Activated CD4-positive, alpha-beta T cell treated with anti-CD3 and anti-CD28 coated beads, Interleukin-2, amount 10 ng/mL, durations not matched to agents 7 days and 5 days (primary cell): Measurements from ENCODE around the gene HHAT. TPM values are rescaled to one million over a fixed set of nuclear protein-coding genes. Genes with fewer than 3 reads are reported as not detected.
A peak's percentile ranks its signal among the peaks of the same experiment; 100 is the strongest.

ENCODE experiments used
- CTCF ChIA-PET: fragments of 350-600 bp; sonication (Branson Sonifier 250); formaldehyde crosslinking; loops from one replicate; lab custom pipeline; 2021; ENCODE audit warnings: antibody characterized with exemption; lab: Charles Lee
- POLR2A ChIA-PET: fragments of 350-600 bp; sonication (Branson Sonifier 250); formaldehyde crosslinking; loops from one replicate; lab custom pipeline; 2021; ENCODE audit warnings: antibody characterized with exemption; lab: Charles Lee
- DNase-seq: peaks from one replicate; pipeline ENCODE4 v3.0.0-alpha.2; 2020
- H3K27ac Mint-ChIP-seq: one replicate; pipeline ENCODE4 v1.8.0; 2021; ENCODE audit warnings: mild to moderate bottlenecking, moderate library complexity, mixed read lengths
- H3K27me3 Mint-ChIP-seq: one replicate; pipeline ENCODE4 v1.8.0; 2021; ENCODE audit warnings: mixed read lengths
- H3K36me3 Mint-ChIP-seq: one replicate; pipeline ENCODE4 v1.8.0; 2021; ENCODE audit warnings: low read depth, mixed read lengths
- H3K4me1 Mint-ChIP-seq: one replicate; pipeline ENCODE4 v1.8.0; 2021; ENCODE audit warnings: mixed read lengths
- H3K4me3 Mint-ChIP-seq: one replicate; pipeline ENCODE4 v1.8.0; 2021; ENCODE audit warnings: mild to moderate bottlenecking, moderate library complexity, mixed read lengths
- H3K9me3 Mint-ChIP-seq: one replicate; pipeline ENCODE4 v1.8.0; 2021; ENCODE audit warnings: mixed read lengths
- total RNA-seq, 2 experiments: library from RNA; stranded (reverse); gene quantifications; one replicate each; pipeline ENCODE4 v1.2.3, GENCODE V29; 2021

The HHAT gene
- total RNA-seq, 2 experiments from 2014 or later: 1.3 to 1.5 TPM

GRCh38 chr1:210692796-210693195, 364.1 kb downstream of the HHAT start:
- Mint-ChIP-seq H3K27ac (no peak overlapping the region), H3K9me3 (no peaks in the 10 kb centered on the region), H3K4me3 (no peak overlapping the region), H3K27me3 (peaks cover 1% of the 10 kb centered on the region), H3K36me3 (no peaks in the 10 kb centered on the region), H3K4me1 (peaks cover 27% of the 10 kb centered on the region)
- POLR2A ChIA-PET: no interaction called here
- CTCF ChIA-PET: interaction anchor here (0.6 kb wide), 1 partner anchor 9 kb away, joined by 3 read pairs; no protein-coding TSS in a partner anchor
- DNase-seq: no peak

GRCh38 chr1:210695026-210695425, 366.3 kb downstream of the HHAT start:
- Mint-ChIP-seq H3K27me3 (peaks cover 3% of the 10 kb centered on the region), H3K9me3 (no peaks in the 10 kb centered on the region), H3K36me3 (no peaks in the 10 kb centered on the region), H3K4me1 (peaks cover 24% of the 10 kb centered on the region), H3K4me3 (no peak overlapping the region), H3K27ac (no peak overlapping the region)
- POLR2A ChIA-PET: no interaction called here
- no peak for DNase-seq
- CTCF ChIA-PET: no interaction called here

GRCh38 chr1:210696709-210697108, 368.0 kb downstream of the HHAT start:
- no peaks in the 10 kb centered on the region for H3K9me3 Mint-ChIP-seq
- POLR2A ChIA-PET: no interaction called here
- DNase-seq: peak; percentile 11
- CTCF ChIA-PET: no interaction called here
- peaks cover 3% of the 10 kb centered on the region for H3K27me3 Mint-ChIP-seq
- no peaks in the 10 kb centered on the region for H3K36me3 Mint-ChIP-seq
- H3K27ac Mint-ChIP-seq: no peak overlapping the region
- no peak overlapping the region for H3K4me3 Mint-ChIP-seq
- H3K4me1 Mint-ChIP-seq: peaks cover 24% of the 10 kb centered on the region

DNA sequence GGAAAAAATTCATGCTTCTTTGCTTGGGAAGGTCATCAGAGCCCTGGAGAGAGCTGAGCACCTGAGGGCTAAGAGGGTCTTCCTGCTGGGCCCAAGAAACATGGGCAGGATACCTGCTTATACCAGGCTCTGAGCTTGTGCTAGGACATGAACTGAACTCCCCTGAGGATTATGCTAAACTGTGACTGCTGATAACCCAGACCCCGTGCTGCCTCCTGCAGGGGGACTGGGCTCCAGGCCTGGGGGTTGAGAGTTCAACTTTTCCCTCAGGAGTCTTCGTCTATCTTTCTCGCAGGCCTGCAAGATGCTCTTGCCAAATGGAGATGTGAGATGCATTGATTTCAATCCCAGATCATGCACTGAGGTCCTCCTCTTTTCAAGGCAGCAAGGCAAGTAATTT, 368.5 kb downstream of the HHAT start:
- Mint-ChIP-seq H3K27ac (peak overlapping the region; percentile 7), H3K36me3 (no peaks in the 10 kb centered on the region), H3K9me3 (no peaks in the 10 kb centered on the region), H3K27me3 (peaks cover 3% of the 10 kb centered on the region), H3K4me1 (peaks cover 24% of the 10 kb centered on the region), H3K4me3 (no peak overlapping the region)
- DNase-seq: no peak
- ChIA-PET CTCF (no interaction called here), POLR2A (no interaction called here)

DNA sequence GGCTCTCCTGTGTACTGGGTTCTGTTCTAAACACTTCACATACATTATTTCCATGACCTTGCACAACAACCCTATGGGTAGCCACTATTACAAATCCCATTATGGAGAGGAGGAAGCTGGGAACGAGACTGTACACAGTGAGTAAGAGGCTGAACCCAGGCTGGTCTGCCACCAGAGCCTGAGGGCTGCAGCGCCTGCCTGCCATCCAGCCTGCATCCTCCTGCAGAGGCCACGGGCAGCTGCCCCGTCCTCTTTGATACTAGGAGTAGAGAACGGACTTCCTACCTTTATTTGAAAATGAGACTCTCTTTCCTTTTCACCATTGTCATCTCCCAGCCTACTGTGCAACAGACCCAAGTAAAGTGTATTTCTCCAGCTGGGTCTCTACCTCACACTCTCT, 370.0 kb downstream of the HHAT start:
- Mint-ChIP-seq H3K9me3 (no peaks in the 10 kb centered on the region), H3K27ac (no peak overlapping the region), H3K4me1 (peaks cover 12% of the 10 kb centered on the region), H3K27me3 (peaks cover 3% of the 10 kb centered on the region), H3K36me3 (no peaks in the 10 kb centered on the region), H3K4me3 (no peak overlapping the region)
- CTCF ChIA-PET: no interaction called here
- POLR2A ChIA-PET: no interaction called here
- no peak for DNase-seq

GRCh38 chr1:210700083-210700482, 371.4 kb downstream of the HHAT start:
- Mint-ChIP-seq H3K4me3 (no peak overlapping the region), H3K4me1 (peaks cover 12% of the 10 kb centered on the region), H3K9me3 (no peaks in the 10 kb centered on the region), H3K36me3 (no peaks in the 10 kb centered on the region), H3K27me3 (peaks cover 2% of the 10 kb centered on the region), H3K27ac (no peak overlapping the region)
- ChIA-PET CTCF (no interaction called here), POLR2A (no interaction called here)
- DNase-seq: no peak

- ChIA-PET CTCF (no interaction called here), POLR2A (no interaction called here)
- no peaks in the 10 kb centered on the region for H3K9me3 Mint-ChIP-seq
- no peaks in the 10 kb centered on the region for H3K36me3 Mint-ChIP-seq
- DNase-seq: no peak
- peaks cover 12% of the 10 kb centered on the region for H3K4me1 Mint-ChIP-seq
- H3K4me3 Mint-ChIP-seq: no peak overlapping the region
- peaks cover 2% of the 10 kb centered on the region for H3K27me3 Mint-ChIP-seq
- no peak overlapping the region for H3K27ac Mint-ChIP-seq
Measured at GRCh38 chr1:210700511-210700910, 371.8 kb downstream of the HHAT start.

GRCh38 chr1:210702506-210702905, 373.8 kb downstream of the HHAT start:
- Mint-ChIP-seq H3K9me3 (no peaks in the 10 kb centered on the region), H3K36me3 (no peaks in the 10 kb centered on the region), H3K27me3 (peaks cover 2% of the 10 kb centered on the region), H3K4me1 (no peaks in the 10 kb centered on the region), H3K27ac (no peak overlapping the region), H3K4me3 (no peak overlapping the region)
- CTCF ChIA-PET: interaction anchor here (1.0 kb wide), 1 partner anchor 13 kb away, joined by 4 read pairs; no protein-coding TSS in a partner anchor
- POLR2A ChIA-PET: no interaction called here
- DNase-seq: no peak

- H3K27me3 Mint-ChIP-seq: peaks cover 2% of the 10 kb centered on the region
Measured at GRCh38 chr1:210703593-210703992, 374.9 kb downstream of the HHAT start.

DNA sequence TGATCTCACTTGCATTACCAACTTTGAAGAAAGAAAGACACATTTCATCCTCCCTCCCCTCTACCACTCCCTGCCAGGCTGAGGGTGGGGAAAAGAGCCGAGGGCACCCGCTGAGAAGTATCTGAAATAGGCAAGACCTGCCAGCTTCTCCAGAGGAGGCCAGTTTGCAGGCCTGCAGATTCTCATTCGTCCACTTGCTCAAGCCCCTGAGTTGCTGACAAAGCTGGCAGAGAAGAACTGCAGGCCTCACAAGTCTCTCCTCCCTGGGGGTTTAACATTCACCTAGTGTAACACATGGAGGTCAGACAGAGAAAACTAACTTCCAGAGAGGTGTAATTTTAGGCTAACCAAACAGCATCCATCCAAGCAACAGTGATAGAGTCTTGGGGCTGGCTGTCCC, 376.4 kb downstream of the HHAT start:
- Mint-ChIP-seq H3K36me3 (no peaks in the 10 kb centered on the region), H3K27ac (no peak overlapping the region), H3K4me3 (no peak overlapping the region), H3K4me1 (peaks cover 2% of the 10 kb centered on the region), H3K27me3 (no peaks in the 10 kb centered on the region), H3K9me3 (no peaks in the 10 kb centered on the region)
- DNase-seq: no peak
- CTCF ChIA-PET: no interaction called here
- POLR2A ChIA-PET: no interaction called here

More at GRCh38 chr1:210703593-210703992, 374.9 kb downstream of the HHAT start:
- Mint-ChIP-seq H3K9me3 (no peaks in the 10 kb centered on the region), H3K4me3 (no peak overlapping the region), H3K36me3 (no peaks in the 10 kb centered on the region), H3K4me1 (peaks cover 2% of the 10 kb centered on the region), H3K27ac (no peak overlapping the region)
- CTCF ChIA-PET: interaction anchor here (0.6 kb wide), 1 partner anchor 188 kb away, joined by 3 read pairs; no protein-coding TSS in a partner anchor
- no peak for DNase-seq
- POLR2A ChIA-PET: no interaction called here

- DNase-seq: no peak
- ChIA-PET CTCF (no interaction called here), POLR2A (no interaction called here)
- no peaks in the 10 kb centered on the region for H3K36me3 Mint-ChIP-seq
- H3K9me3 Mint-ChIP-seq: no peaks in the 10 kb centered on the region
- no peak overlapping the region for H3K27ac Mint-ChIP-seq
- peaks cover 2% of the 10 kb centered on the region for H3K4me1 Mint-ChIP-seq
- no peak overlapping the region for H3K4me3 Mint-ChIP-seq
- no peaks in the 10 kb centered on the region for H3K27me3 Mint-ChIP-seq
Measured at GRCh38 chr1:210706246-210706645, 377.5 kb downstream of the HHAT start.

DNA sequence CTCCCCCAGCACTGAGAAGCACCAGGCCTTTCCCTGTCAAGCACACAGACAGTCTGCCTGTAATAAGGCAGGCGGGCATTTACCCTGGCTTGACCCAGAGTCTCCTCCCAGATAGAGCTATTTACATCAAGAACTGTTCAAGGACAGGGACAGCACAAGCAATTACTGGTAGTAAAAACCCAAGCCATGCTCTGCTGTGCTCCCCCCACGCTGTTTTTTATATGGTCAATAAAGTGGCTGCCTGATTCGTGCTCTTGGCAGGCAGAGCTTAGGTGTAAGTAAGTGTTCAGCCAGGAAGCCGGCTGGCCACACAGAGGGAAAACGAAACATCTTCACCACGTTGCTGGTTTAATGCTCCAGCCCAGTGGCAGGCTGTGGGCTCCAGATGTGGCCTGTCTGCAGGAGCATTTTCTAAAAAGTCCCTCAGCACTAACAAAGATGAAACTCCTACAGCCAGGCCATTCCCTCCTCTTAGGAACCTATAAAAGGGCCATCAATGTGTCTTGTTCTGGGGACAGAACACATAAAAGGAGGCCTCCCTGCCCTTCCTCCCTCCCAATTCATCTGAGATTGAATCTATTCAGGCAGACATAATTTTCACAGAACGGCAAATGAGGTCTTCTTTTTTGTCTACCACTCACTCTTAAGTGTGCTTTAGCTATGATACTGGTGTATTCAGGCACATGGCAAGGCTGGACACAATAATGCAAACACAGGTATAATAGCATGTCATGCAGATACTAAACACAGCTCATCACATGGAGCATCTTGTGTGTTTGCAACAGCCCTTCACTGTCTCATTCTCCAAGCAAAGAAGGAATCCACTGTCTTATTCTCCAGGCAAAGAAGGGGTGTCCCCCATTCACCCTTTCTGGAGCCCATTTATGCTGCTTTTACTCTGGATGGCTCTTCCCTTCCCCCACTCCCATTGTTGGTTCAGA, 378.9 kb downstream of the HHAT start:
- CTCF ChIA-PET: no interaction called here
- POLR2A ChIA-PET: no interaction called here
- no peak for DNase-seq

DNA sequence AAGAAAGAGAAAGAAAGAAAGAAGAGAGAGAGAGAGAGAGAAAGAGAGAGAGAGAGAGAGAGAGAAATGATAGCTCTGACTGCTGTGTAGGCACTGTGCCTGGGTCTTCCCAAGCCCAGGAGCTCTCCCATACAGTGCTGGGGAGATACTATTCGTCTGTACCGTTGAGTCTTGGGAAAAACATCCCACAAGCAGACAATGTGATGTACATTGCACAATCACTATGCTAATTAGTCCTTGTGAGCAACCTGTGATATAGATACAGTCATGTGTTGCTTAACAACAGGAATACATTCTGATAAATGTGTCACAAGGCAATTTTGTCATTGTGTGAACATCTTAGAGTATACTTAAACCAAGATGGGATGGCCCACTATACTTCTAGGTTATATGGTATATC, 381.0 kb downstream of the HHAT start:
- Mint-ChIP-seq H3K27ac (no peak overlapping the region), H3K4me1 (peaks cover 2% of the 10 kb centered on the region), H3K9me3 (no peaks in the 10 kb centered on the region), H3K27me3 (no peaks in the 10 kb centered on the region), H3K36me3 (no peaks in the 10 kb centered on the region), H3K4me3 (no peak overlapping the region)
- ChIA-PET CTCF (no interaction called here), POLR2A (no interaction called here)
- no peak for DNase-seq

More for the DNA sequence above, 378.9 kb downstream of the HHAT start:
- Mint-ChIP-seq H3K27me3 (no peaks in the 10 kb centered on the region), H3K4me1 (peaks cover 2% of the 10 kb centered on the region), H3K4me3 (no peak overlapping the region), H3K27ac (no peak overlapping the region), H3K36me3 (no peaks in the 10 kb centered on the region), H3K9me3 (no peaks in the 10 kb centered on the region)
